ENCODE results near the gene MITF. TPM values are rescaled to one million over a fixed set of nuclear protein-coding genes. Genes with fewer than 3 reads are reported as not detected.

MITF gene
- total RNA-seq, 1 experiment from 2014 or later, result 1.9 TPM

DNA sequence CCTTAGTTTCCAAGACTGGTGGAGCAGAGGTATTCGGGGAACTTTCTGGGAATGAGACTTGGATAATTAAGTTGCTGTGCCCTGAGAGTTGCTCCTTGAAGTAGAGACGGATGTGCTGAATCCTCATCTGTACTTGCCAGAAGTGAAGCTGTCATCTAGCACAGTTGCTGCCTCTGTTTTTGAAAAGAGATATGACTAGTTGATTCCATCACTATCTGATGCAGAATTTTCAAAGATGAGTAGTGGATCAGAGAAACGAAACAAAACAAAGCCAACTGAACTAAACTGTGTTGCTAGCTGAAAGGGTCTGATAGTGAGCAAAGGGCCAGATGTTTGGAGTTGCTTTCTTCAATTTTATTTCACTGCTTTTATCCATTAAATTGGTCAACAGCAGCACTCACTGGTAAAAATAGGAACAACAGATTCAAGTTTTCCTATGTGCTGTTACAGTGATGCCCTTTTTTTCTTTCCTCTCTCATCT lies 52.7 kb downstream of the MITF start:
- ATAC-seq (no peak), DNase-seq (ENCODE audit: low read depth, low spot score) (no peak)
- no peaks in the 10 kb centered on the region for H4K20me1 ChIP-seq (ENCODE audit: insufficient read depth)
- H3K9me3 ChIP-seq (ENCODE audit: control insufficient read depth in 1 of 2, insufficient read depth in 1 of 2, low read depth in 1 of 2, low read length in 2 of 2), result no peaks in the 10 kb centered on the region
- no peak overlapping the region for H3K4me2 ChIP-seq (ENCODE audit: low read length)
- H3K4me3 ChIP-seq (replicated peaks in 1 of 2; ENCODE audit: low read depth in 1 of 2, low read length in 2 of 2), result no peak overlapping the region
- H3K9ac ChIP-seq (ENCODE audit: low read length), result no peak overlapping the region
- POLR2A ChIA-PET, result no interaction called here
- RAD21 ChIA-PET (ENCODE audit: low non-redundant PET in 1 of 2, low total read pairs in 2 of 2, uncharacterized antibody in 2 of 2, unreplicated experiment in 2 of 2), result no interaction called here
- H3K27me3 ChIP-seq (ENCODE audit: insufficient read depth, low read length), result no peaks in the 10 kb centered on the region
- no peaks in the 10 kb centered on the region for H3K9me2 ChIP-seq (ENCODE audit: insufficient read depth)
- TF ChIP-seq POLR2AphosphoS5 (IDR thresholded peaks at IDR 0.05; ENCODE audit: low read depth, low read length) (no peak), REST (IDR thresholded peaks at IDR 0.05; ENCODE audit: low read depth) (no peak), ELF1 (IDR thresholded peaks at IDR 0.05; ENCODE audit: borderline replicate concordance, low read depth) (no peak), ZNF274 (IDR thresholded peaks at IDR 0.05; ENCODE audit: low read depth, low read length) (no peak), POLR2A (IDR thresholded peaks at IDR 0.05; ENCODE audit: borderline replicate concordance, extremely low read depth, insufficient read depth, insufficient read length) (no peak), YY1 (IDR thresholded peaks at IDR 0.05; ENCODE audit: extremely low read depth, insufficient replicate concordance, low read depth, low read length) (no peak), EZH2 (IDR thresholded peaks at IDR 0.05) (no peak), SIN3A (IDR thresholded peaks at IDR 0.05; ENCODE audit: low read depth) (no peak), SP1 (IDR thresholded peaks at IDR 0.05; ENCODE audit: low read depth) (no peak), JUND (IDR thresholded peaks at IDR 0.05) (no peak), FOSL1 (IDR thresholded peaks at IDR 0.05; ENCODE audit: low read depth) (no peak), RAD21 (IDR thresholded peaks at IDR 0.05; ENCODE audit: low read depth) (0 out of 2 replicates have a peak, but pooled peaks have one; percentile 17), CTCF (IDR thresholded peaks at IDR 0.05 in 2 of 3, conservative IDR thresholded peaks at IDR 0.05 in 1 of 3; ENCODE audit: borderline replicate concordance in 1 of 3, insufficient read depth in 1 of 3, low read depth in 2 of 3, low read length in 2 of 3) (peak in 1 of 3 experiments; percentile 20; a peak in 1 of 6 replicates), SRF (IDR thresholded peaks at IDR 0.05; ENCODE audit: low read depth) (no peak)
- TF ChIP-seq, protein P1, sequence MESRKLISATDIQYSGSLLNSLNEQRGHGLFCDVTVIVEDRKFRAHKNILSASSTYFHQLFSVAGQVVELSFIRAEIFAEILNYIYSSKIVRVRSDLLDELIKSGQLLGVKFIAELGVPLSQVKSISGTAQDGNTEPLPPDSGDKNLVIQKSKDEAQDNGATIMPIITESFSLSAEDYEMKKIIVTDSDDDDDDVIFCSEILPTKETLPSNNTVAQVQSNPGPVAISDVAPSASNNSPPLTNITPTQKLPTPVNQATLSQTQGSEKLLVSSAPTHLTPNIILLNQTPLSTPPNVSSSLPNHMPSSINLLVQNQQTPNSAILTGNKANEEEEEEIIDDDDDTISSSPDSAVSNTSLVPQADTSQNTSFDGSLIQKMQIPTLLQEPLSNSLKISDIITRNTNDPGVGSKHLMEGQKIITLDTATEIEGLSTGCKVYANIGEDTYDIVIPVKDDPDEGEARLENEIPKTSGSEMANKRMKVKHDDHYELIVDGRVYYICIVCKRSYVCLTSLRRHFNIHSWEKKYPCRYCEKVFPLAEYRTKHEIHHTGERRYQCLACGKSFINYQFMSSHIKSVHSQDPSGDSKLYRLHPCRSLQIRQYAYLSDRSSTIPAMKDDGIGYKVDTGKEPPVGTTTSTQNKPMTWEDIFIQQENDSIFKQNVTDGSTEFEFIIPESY (IDR thresholded peaks at IDR 0.05; ENCODE audit: extremely low read depth, insufficient replicate concordance, low read length), result no peak
- TF ChIP-seq, protein P2, sequence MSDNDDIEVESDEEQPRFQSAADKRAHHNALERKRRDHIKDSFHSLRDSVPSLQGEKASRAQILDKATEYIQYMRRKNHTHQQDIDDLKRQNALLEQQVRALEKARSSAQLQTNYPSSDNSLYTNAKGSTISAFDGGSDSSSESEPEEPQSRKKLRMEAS (IDR thresholded peaks at IDR 0.05), result no peak
- H2AFZ ChIP-seq (ENCODE audit: low read depth, low read length, poor library complexity, severe bottlenecking), result no peak overlapping the region
- H3K27ac ChIP-seq (ENCODE audit: low read depth, low read length), result no peak overlapping the region
- CTCF ChIA-PET, result interaction anchor here (1.0 kb wide), 1 partner anchor 101 kb away, joined by 3 read pairs; no protein-coding TSS in a partner anchor
- intact Hi-C loops (cut with micrococcal nuclease), result no loop called here
- no TSS peak for BruUV-seq (replicated peaks)
- no peaks in the 10 kb centered on the region for H3K4me1 ChIP-seq (ENCODE audit: control insufficient read depth in 1 of 2, insufficient read depth in 2 of 2, low read length in 2 of 2)
- no peaks in the 10 kb centered on the region for H3K36me3 ChIP-seq (ENCODE audit: control insufficient read depth in 1 of 2, insufficient read depth in 2 of 2, low read length in 2 of 2)
- no peaks in the 10 kb centered on the region for H3K79me2 ChIP-seq (ENCODE audit: insufficient read depth, low read length)

Data from HCT116 (cell line).